ENCODE data around the gene RNU6-1.

The RNU6-1 gene

GRCh38 chr15:67832031-67832551 lies 7.8 kb downstream of the RNU6-1 start:
- no peak for DNase-seq

GRCh38 chr15:67831363-67831762 lies 8.5 kb downstream of the RNU6-1 start:
- no peak for DNase-seq

GRCh38 chr15:67829647-67830504 lies 10.0 kb downstream of the RNU6-1 start:
- DNase-seq: no peak

- no peak for DNase-seq
These were observed 10.7 kb downstream of the RNU6-1 start for GRCh38 chr15:67828969-67829646.

- no peak for DNase-seq
These were observed 11.4 kb downstream of the RNU6-1 start for GRCh38 chr15:67828278-67828968.

- DNase-seq: no peak
These were observed 12.1 kb downstream of the RNU6-1 start for GRCh38 chr15:67827562-67828277.

GRCh38 chr15:67826717-67827561 lies 12.9 kb downstream of the RNU6-1 start:
- no peak for DNase-seq

GRCh38 chr15:67825881-67826716 lies 13.7 kb downstream of the RNU6-1 start:
- no peak for DNase-seq

- DNase-seq: no peak
These were observed 14.6 kb downstream of the RNU6-1 start, which contains the start of gene SKOR1 for GRCh38 chr15:67824976-67825880. Gene SKOR1 (plus strand): TSS chr15:67825509. CDS start chr15:67825603, 94 bp downstream.

- DNase-seq: no peak
These were observed 15.5 kb downstream of the RNU6-1 start for GRCh38 chr15:67824197-67824968.

- DNase-seq: no peak
These were observed 16.3 kb downstream of the RNU6-1 start for GRCh38 chr15:67823314-67824196.

- DNase-seq: no peak
These were observed 17.1 kb downstream of the RNU6-1 start for GRCh38 chr15:67822537-67823313.

GRCh38 chr15:67821784-67822440 lies 17.9 kb downstream of the RNU6-1 start:
- no peak for DNase-seq

GRCh38 chr15:67820992-67821783 lies 18.7 kb downstream of the RNU6-1 start:
- DNase-seq: no peak
